Suprapubic skin (tissue), 4 donors: ENCODE results near the gene CAAP1.

Experiments
- POLR2A ChIP-seq, 2 donors: fragments of 450-650 bp; IDR thresholded peaks; one replicate each; pipeline ENCODE4 v1.6.1; 2017; ENCODE audit warnings: antibody characterized with exemption in 2 of 2, mild to moderate bottlenecking in 2 of 2, moderate library complexity in 2 of 2
- POLR2AphosphoS5 ChIP-seq, 3 donors: sonication (generic); formaldehyde crosslinking; IDR thresholded peaks; one replicate each; pipeline ENCODE4 v1.6.1; 2017; ENCODE audit warnings: antibody characterized with exemption in 3 of 3
- TF ChIP-seq, protein P1 (sequence below), 2 donors: fragments of 200-600 bp in 1 of 2; fragments of 450-650 bp in 1 of 2; sonication (generic) in 1 of 2; IDR thresholded peaks; one replicate each; pipeline ENCODE4 v1.5.1; 2016 to 2019; ENCODE audit warnings: antibody characterized with exemption in 2 of 2, mild to moderate bottlenecking in 1 of 2, moderate library complexity in 1 of 2

DNA sequence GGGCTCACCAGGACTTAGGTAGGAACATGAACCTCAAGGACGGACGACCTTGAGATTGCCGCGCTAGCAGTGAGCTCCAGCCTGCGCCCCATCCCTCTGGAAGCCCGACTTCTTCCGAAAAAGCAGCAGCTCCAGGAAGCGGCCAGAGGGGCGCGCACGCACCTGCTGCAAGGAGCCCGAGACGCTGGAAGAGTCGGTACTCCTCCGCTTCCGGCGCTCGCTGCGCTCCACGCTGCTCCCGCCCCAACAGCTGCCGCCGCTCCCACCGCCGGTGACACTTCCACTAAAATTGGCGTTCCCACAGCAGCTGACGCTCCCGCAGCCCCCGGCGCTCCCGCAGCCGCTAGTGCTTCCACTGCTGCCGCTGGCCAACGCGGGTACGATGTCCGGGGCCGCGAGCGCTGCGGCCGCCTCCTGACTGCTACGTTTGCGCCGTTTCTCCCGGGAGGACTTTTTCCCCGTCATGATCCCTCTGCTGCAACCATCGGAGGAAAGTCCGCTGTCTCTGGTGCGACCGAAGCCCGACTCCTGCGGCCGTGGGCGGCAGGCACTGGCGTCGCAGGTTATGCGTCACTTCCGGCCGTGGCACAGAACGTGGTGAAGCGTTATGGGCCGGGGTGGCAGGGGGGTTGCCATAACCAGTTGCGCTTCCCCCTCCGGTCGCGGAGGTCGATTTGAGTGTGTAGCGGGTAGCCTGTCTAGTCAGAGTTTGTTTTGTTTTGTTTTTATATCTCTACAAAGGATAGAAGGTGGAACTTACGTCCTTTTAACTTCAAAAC is at the start of gene CAAP1:
- TF ChIP-seq, protein P1, sequence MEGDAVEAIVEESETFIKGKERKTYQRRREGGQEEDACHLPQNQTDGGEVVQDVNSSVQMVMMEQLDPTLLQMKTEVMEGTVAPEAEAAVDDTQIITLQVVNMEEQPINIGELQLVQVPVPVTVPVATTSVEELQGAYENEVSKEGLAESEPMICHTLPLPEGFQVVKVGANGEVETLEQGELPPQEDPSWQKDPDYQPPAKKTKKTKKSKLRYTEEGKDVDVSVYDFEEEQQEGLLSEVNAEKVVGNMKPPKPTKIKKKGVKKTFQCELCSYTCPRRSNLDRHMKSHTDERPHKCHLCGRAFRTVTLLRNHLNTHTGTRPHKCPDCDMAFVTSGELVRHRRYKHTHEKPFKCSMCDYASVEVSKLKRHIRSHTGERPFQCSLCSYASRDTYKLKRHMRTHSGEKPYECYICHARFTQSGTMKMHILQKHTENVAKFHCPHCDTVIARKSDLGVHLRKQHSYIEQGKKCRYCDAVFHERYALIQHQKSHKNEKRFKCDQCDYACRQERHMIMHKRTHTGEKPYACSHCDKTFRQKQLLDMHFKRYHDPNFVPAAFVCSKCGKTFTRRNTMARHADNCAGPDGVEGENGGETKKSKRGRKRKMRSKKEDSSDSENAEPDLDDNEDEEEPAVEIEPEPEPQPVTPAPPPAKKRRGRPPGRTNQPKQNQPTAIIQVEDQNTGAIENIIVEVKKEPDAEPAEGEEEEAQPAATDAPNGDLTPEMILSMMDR (IDR thresholded peaks at IDR 0.05), result peak in 1 of 2 donors; percentile 27
- TF ChIP-seq POLR2A (IDR thresholded peaks at IDR 0.05) (peak; percentile 49 to 65), POLR2AphosphoS5 (IDR thresholded peaks at IDR 0.05) (peak; percentile 54 to 92 (median 84))
